Vagina (tissue), 2 donors: ENCODE data around the gene DNAAF1.

ENCODE experiments used
- POLR2AphosphoS5 ChIP-seq, 2 donors: sonication (generic); formaldehyde crosslinking; IDR thresholded peaks; one replicate each; pipeline ENCODE4 v1.9.0; 2017; ENCODE audit warnings: antibody characterized with exemption in 2 of 2, mild to moderate bottlenecking in 2 of 2, low read depth in 1 of 2; ENCODE audit not compliant: insufficient read depth in 1 of 2
- TF ChIP-seq, protein P1 (sequence below), 3 experiments: fragments of 450-650 bp in 2 of 3; fragments of 200-600 bp in 1 of 3; sonication (generic) in 1 of 3; IDR thresholded peaks; one replicate each; pipeline ENCODE4 v1.5.1; 2017 to 2019; ENCODE audit warnings: antibody characterized with exemption in 3 of 3, mild to moderate bottlenecking in 2 of 3, moderate library complexity in 2 of 3

- TF ChIP-seq POLR2AphosphoS5 (IDR thresholded peaks at IDR 0.05; ENCODE audit: insufficient read depth in 1 of 2, low read depth in 1 of 2): no peak
- TF ChIP-seq, protein P1, sequence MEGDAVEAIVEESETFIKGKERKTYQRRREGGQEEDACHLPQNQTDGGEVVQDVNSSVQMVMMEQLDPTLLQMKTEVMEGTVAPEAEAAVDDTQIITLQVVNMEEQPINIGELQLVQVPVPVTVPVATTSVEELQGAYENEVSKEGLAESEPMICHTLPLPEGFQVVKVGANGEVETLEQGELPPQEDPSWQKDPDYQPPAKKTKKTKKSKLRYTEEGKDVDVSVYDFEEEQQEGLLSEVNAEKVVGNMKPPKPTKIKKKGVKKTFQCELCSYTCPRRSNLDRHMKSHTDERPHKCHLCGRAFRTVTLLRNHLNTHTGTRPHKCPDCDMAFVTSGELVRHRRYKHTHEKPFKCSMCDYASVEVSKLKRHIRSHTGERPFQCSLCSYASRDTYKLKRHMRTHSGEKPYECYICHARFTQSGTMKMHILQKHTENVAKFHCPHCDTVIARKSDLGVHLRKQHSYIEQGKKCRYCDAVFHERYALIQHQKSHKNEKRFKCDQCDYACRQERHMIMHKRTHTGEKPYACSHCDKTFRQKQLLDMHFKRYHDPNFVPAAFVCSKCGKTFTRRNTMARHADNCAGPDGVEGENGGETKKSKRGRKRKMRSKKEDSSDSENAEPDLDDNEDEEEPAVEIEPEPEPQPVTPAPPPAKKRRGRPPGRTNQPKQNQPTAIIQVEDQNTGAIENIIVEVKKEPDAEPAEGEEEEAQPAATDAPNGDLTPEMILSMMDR (IDR thresholded peaks at IDR 0.05): no peak
These were observed 8.6 kb upstream of the DNAAF1 start for GRCh38 chr16:84136331-84137125.
